Jurkat, Clone E6-1 (cell line): Measurements from ENCODE around the gene COL11A2.

ENCODE experiments used
- DNase-seq: peaks from one replicate; pipeline ENCODE4 v3.0.0-alpha.2; 2011; ENCODE audit warnings: low read depth, low spot score
- H3K4me3 ChIP-seq: 2 replicates; pipeline ENCODE4 v1.5.1; 2011; ENCODE audit warnings: mild to moderate bottlenecking, low read length, control low read depth, moderate library complexity

The COL11A2 gene

DNA sequence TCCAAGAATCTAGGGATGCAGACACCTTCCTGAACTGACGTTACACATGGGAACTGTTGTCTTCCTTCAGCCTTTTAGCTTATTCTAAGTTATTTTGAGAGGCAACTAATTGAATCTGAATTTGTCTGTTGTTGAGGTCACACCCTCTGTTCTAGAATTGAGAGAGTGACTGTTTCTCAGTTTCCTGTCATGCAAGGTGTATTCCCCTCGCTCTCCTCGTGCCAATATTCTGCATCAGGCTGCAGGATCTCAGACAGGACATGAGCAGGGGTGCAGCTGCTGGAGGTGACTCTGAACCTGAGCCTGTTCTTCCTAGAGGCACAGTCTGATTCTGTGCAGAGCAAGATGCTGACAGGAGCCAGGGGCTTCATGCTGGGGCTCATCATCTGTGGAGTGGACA is 63.9 kb downstream of the COL11A2 start:
- DNase-seq = no peak
- no peak overlapping the region for H3K4me3 ChIP-seq

DNA sequence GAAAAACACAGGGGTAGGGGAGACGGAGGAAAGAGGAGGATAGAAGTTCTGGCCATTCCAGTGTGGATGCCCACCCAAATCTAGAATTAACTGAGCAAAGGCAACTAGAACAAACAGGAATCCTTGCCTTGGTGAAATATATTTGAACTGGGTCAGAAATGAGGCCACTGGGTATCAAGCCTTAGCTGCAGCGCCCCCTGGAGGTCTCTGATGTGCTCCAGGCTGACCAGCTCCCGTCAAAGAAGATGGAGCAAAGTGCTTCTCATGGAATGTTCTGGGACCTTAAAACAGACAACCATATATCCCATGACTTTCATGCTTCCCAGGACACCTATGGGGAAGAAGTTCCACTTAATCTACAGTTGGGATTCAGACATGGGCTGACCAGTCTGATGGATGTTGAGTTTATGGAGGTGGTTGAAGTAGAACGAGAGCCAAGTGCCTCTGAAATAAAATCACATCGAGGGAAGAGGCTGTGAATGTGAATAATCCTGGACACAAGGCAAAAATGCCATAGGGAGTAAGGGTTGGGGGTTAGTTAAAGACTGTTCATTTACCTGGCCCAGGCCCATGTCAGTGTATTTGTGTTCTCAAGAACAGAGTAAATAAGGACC is 66.1 kb downstream of the COL11A2 start:
- no peak for DNase-seq
- no peak overlapping the region for H3K4me3 ChIP-seq

DNA sequence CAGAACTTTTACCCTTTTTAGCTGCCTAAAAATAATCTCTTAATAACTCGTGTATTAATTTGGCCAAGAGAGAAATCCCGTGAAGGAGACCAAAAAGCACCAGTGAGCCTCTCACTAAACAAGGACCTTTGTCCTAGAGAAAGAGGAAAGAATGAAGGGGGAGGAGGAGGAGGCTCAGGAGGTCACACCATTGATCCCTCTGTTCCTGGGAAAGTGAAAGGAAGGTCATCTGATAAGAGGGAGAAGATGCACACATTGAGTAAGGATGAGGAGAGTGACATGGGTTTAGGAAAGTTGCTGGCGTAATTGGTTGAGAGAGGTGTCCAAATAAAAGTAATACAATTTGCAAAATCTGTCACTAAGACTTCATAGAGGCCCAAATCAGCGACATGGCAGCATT is 67.3 kb downstream of the COL11A2 start:
- H3K4me3 ChIP-seq = no peak overlapping the region
- DNase-seq = no peak

DNA sequence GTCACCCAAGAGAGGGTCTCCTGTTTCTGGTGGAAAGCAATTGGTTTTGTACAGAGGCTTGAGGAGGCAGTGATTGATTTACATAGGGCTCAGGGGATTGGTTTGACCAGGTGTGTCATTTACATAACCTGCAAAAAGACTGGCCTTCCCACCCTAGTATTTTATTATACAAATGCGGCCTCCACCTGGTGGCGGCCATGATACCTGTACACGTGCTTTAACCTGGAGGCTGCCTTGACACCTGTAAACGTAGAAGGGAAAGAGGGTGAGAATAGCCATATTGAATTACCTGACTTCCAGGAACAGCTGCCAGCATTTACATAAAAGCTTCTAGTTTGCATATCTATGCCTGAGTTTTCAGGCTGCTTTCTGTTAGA is 67.8 kb downstream of the COL11A2 start:
- no peak for DNase-seq
- no peak overlapping the region for H3K4me3 ChIP-seq

- no peak overlapping the region for H3K4me3 ChIP-seq
- peak; percentile 33 for DNase-seq
Observed at GRCh38 chr6:33123732-33124524, 68.3 kb downstream of the COL11A2 start.

DNA sequence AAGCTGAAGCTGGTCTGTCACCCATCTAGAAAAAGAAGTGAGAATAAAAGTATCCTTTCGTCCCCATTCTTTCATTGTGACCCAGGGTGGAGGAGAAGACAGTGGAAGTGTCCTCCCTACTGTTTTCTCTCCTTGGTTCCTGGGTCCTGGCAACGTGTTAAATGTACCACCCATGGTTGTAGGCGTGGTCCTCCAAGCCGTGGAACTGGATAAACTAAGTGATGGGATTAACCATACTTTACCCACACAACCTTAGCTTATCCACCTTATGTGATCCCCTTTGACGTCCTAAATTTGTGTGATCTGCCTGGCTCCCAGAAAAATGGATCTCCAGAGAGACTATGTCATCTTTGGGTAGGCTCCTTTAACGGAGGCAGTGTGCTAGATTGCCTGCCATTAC is 69.1 kb downstream of the COL11A2 start:
- DNase-seq = no peak
- H3K4me3 ChIP-seq = no peak overlapping the region

GRCh38 chr6:33120001-33120400 is 72.3 kb downstream of the COL11A2 start:
- no peak for DNase-seq
- no peak overlapping the region for H3K4me3 ChIP-seq

GRCh38 chr6:33118525-33119123 is 73.6 kb downstream of the COL11A2 start:
- H3K4me3 ChIP-seq = no peak overlapping the region
- DNase-seq = peak; percentile 63

DNA sequence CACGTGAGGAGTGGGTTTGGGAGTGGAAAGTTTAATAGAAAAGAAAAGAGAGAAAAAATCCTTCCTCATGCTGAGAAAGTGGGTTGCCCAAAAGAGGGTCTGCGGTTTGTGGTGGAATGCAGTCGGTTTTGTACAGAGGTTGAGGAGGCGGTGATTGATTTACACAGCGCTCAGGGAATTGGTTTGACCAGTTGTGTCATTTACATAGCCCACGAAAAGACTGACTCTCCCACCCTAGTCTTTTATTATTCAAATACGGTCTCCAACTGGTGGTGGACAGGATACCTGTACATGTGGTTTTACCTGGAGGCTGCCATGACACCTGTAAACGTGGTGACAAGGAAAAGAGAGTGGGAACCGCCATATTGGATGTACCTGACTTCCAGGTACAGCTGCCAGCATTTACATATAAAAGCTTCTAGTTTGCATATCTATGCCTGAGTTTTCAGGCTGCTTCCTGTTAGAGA is 74.4 kb downstream of the COL11A2 start:
- no peak overlapping the region for H3K4me3 ChIP-seq
- DNase-seq = no peak

DNA sequence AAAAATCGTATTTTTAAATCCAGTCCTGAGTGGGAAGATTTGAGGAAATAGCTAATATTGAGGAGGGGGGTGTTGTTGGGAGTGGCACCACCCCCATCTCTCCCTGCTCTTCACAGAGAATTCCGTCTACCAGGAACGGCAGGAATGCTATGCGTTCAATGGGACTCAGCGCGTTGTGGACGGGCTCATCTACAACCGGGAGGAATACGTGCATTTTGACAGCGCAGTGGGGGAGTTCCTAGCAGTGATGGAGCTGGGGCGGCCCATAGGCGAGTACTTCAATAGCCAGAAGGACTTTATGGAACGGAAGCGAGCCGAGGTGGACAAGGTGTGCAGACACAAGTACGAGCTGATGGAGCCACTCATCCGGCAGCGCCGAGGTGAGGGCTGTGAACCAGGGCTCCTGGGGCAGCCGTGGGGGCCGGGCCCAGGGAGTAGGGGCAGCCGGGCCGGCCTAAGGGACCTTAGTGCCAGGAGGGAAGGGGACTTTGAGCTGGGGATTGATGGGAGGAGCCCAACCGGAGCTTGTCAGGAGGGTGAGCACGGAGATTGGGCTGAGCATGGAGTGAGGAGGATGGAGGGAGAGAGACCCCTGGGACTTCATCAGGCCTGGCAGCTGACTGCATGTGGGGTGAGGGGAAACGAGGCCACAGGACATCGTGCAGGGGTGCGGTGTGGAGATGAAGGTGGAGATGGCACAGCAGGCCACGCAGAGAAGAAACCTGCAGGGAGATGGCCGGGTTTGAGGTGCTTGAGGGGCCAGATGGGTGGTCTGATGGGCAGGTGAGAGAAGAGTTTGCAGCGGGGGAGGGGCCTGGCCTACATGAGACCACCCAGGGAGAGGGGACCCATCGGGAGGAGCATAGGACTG is 75.2 kb downstream of the COL11A2 start:
- no peak for DNase-seq
- H3K4me3 ChIP-seq = no peak overlapping the region

DNA sequence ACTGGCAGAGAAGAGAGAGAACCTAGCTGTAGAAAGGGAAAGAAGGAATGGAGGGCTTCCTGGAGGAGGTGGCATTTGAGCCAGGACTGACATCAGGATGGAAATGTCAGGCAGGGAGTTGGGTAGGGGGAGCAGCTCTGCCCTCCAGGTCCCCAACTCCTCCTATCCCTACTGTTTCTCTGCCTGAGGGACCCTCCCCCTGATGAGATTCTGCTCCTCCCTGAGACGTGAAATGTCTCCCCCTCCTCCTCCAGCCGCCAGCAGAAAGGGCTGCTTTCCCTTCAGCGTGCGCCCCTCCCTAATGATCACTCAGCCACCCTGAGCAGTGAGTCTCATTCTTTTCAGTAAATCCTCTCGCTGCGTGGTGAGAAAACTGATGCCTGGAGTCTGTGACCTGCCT is 75.8 kb downstream of the COL11A2 start:
- no peak for DNase-seq
- no peak overlapping the region for H3K4me3 ChIP-seq

- DNase-seq = no peak
Observed at GRCh38 chr6:33114406-33114805, 77.9 kb downstream of the COL11A2 start.

GRCh38 chr6:33113755-33114154 is 78.5 kb downstream of the COL11A2 start:
- DNase-seq = no peak

More at GRCh38 chr6:33114406-33114805, 77.9 kb downstream of the COL11A2 start:
- no peak overlapping the region for H3K4me3 ChIP-seq

More at GRCh38 chr6:33113755-33114154, 78.5 kb downstream of the COL11A2 start:
- H3K4me3 ChIP-seq = no peak overlapping the region
